ENCODE results near the gene CDK2AP2.

DNA sequence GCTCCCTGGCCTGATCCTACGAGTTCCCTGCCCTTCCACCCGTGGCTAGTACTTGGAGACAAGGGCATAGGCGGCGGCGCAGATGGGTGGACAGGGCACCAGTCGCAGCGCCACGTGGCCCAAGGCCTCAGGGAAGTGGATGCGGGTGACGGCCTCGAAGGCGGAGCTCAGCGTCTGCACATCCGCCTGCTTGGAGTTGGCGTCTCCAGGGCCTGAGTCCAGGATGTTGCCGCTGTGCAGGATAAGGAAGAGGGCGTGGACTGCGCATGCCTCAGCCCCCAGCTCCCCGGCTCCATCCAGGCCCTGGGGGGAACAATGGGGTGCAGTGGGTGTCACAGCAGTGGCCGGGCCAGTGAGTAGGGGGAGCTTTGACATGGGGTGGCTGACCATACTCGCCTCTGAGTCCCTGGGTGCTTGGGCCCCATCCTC is 9.4 kb downstream of the CDK2AP2 start:
- TF ChIP-seq EP300 (IDR thresholded peaks at IDR 0.05; ENCODE audit: borderline replicate concordance) (no peak), MAX (IDR thresholded peaks at IDR 0.05) (no peak), YY1 (IDR thresholded peaks at IDR 0.05; ENCODE audit: low read depth) (no peak), TAF1 (IDR thresholded peaks at IDR 0.05; ENCODE audit: low read depth) (no peak)
